CD14-positive monocyte (primary cell): ENCODE results near the gene CACNA1G. TPM values are rescaled to one million over a fixed set of nuclear protein-coding genes. Genes with fewer than 3 reads are reported as not detected.

Experiments used
- DNase-seq, 3 donors: peaks; one replicate each; pipeline ENCODE4 v3.0.0-alpha.2; 2011 to 2022
- H2AFZ ChIP-seq: 2 replicates; pipeline ENCODE4 v1.6.0; 2012; ENCODE audit warnings: mild to moderate bottlenecking, low read depth, low read length, inconsistent platforms; ENCODE audit not compliant: insufficient read depth, poor library complexity, severe bottlenecking
- H3K27ac ChIP-seq, 2 donors: 1 replicate in 1 of 2; 2 replicates in 1 of 2; pipeline ENCODE4 v1.5.1; 2012 to 2013; ENCODE audit warnings: low read length in 2 of 2, control low read depth in 1 of 2, inconsistent platforms in 1 of 2, low read depth in 1 of 2, mild to moderate bottlenecking in 1 of 2
- H3K27me3 ChIP-seq, 2 donors: one replicate each; pipeline versions ENCODE4 v1.6.0 to v1.6.1; 2011 to 2013; ENCODE audit warnings: low read length in 2 of 2; ENCODE audit not compliant: control insufficient read depth in 2 of 2, insufficient read depth in 2 of 2
- H3K36me3 ChIP-seq, 2 donors: replicated peaks in 1 of 2; 1 replicate in 1 of 2; 2 replicates in 1 of 2; pipeline versions ENCODE4 v1.5.1 to v1.6.1; 2012 to 2013; ENCODE audit warnings: low read length in 2 of 2, control low read depth in 1 of 2, inconsistent platforms in 1 of 2, mild to moderate bottlenecking in 1 of 2; ENCODE audit not compliant: insufficient read depth in 2 of 2, control insufficient read depth in 1 of 2
- H3K4me1 ChIP-seq, 2 donors: 1 replicate in 1 of 2; 2 replicates in 1 of 2; pipeline versions ENCODE4 v1.5.1 to v1.6.1; 2012 to 2013; ENCODE audit warnings: low read length in 2 of 2, control low read depth in 1 of 2, inconsistent platforms in 1 of 2, mild to moderate bottlenecking in 1 of 2, moderate library complexity in 1 of 2; ENCODE audit not compliant: insufficient read depth in 2 of 2, control insufficient read depth in 1 of 2
- H3K4me2 ChIP-seq: replicated peaks from 2 replicates; pipeline ENCODE3; 2012; ENCODE audit warnings: low read length, moderate library complexity, mild to moderate bottlenecking; ENCODE audit not compliant: poor library complexity, severe bottlenecking; ENCODE audit errors: extremely low read depth
- H3K4me3 ChIP-seq, 3 experiments: fragments of 200-600 bp in 1 of 3; sonication (generic) in 1 of 3; replicated peaks in 1 of 3; 1 replicate in 2 of 3; 2 replicates in 1 of 3; pipeline ENCODE4 v1.5.1; 2011 to 2013; ENCODE audit warnings: low read length in 3 of 3, mild to moderate bottlenecking in 3 of 3, control low read depth in 2 of 3, low read depth in 2 of 3, inconsistent platforms in 1 of 3, moderate library complexity in 1 of 3
- H3K79me2 ChIP-seq: 2 replicates; pipeline ENCODE4 v1.6.0; 2012; ENCODE audit warnings: mild to moderate bottlenecking, control low read depth, inconsistent platforms, low read length, moderate library complexity; ENCODE audit not compliant: insufficient read depth
- H3K9ac ChIP-seq: 2 replicates; pipeline ENCODE4 v1.6.0; 2017; ENCODE audit warnings: low read length, mild to moderate bottlenecking; ENCODE audit not compliant: insufficient read depth, poor library complexity, severe bottlenecking
- H3K9me3 ChIP-seq, 2 donors: replicated peaks in 1 of 2; 1 replicate in 1 of 2; 2 replicates in 1 of 2; pipeline versions ENCODE4 v1.5.1 to v1.6.1; 2012 to 2013; ENCODE audit warnings: low read length in 2 of 2, control low read depth in 1 of 2; ENCODE audit not compliant: control insufficient read depth in 1 of 2, insufficient read depth in 1 of 2
- H4K20me1 ChIP-seq: 2 replicates; pipeline ENCODE4 v1.6.0; 2012; ENCODE audit warnings: mild to moderate bottlenecking, low read length, control low read depth, moderate library complexity; ENCODE audit not compliant: insufficient read depth
- H3K27ac Mint-ChIP-seq, 7 donors: one replicate each; pipeline ENCODE4 v1.8.0; 2020; ENCODE audit warnings: mild to moderate bottlenecking in 7 of 7, mixed read lengths in 7 of 7, moderate library complexity in 6 of 7, inconsistent platforms in 2 of 7
- H3K27me3 Mint-ChIP-seq, 3 donors: one replicate each; pipeline ENCODE4 v1.8.0; 2021 to 2022; ENCODE audit warnings: low read depth in 3 of 3, mild to moderate bottlenecking in 3 of 3, mixed read lengths in 3 of 3, moderate library complexity in 3 of 3, inconsistent platforms in 1 of 3
- H3K36me3 Mint-ChIP-seq, 2 donors: one replicate each; pipeline ENCODE4 v1.8.0; 2020; ENCODE audit warnings: mixed read lengths in 2 of 2, inconsistent platforms in 1 of 2, mild to moderate bottlenecking in 1 of 2
- H3K4me1 Mint-ChIP-seq: one replicate; pipeline ENCODE4 v1.8.0; 2020; ENCODE audit warnings: mild to moderate bottlenecking, mixed read lengths
- H3K4me3 Mint-ChIP-seq, 2 donors: one replicate each; pipeline ENCODE4 v1.8.0; 2020; ENCODE audit warnings: mild to moderate bottlenecking in 2 of 2, mixed read lengths in 2 of 2, moderate library complexity in 1 of 2
- H3K9me3 Mint-ChIP-seq, 7 donors: one replicate each; pipeline ENCODE4 v1.8.0; 2020 to 2022; ENCODE audit warnings: mixed read lengths in 7 of 7, mild to moderate bottlenecking in 6 of 7, moderate library complexity in 6 of 7, inconsistent platforms in 2 of 7
- WGBS: methylation state at CpG from one replicate; pipeline ENCODE4 v1.1.5; 2013; ENCODE audit warnings: missing lambda C conversion rate; ENCODE audit not compliant: insufficient coverage; 5-methylcytosine and 5-hydroxymethylcytosine counted together
- intact Hi-C, 2 donors: fragments of 100-400 bp; cut with micrococcal nuclease; formaldehyde crosslinking; loops; one replicate each; pipeline versions ENCODE4 v1.15.0 to v1.15.1; 2023
- polyA plus RNA-seq, 3 donors: library from polyadenylated mRNA; depleted of rRNA in 1 of 3; unstranded in 2 of 3; stranded (reverse) in 1 of 3; fragments of 300-500 nt in 2 of 3; fragments of >200 nt in 1 of 3; fragmentation: Illumina TruSeq in 2 of 3; gene quantifications; 1 replicate in 2 of 3; 2 replicates in 1 of 3; pipeline ENCODE4 v1.2.3, GENCODE V29; 2012 to 2021
- TF ChIP-seq, protein P1 (sequence below): fragments of 200-600 bp; IDR thresholded peaks from one replicate; pipeline ENCODE4 v1.8.0; 2022; ENCODE audit warnings: antibody characterized with exemption, mild to moderate bottlenecking

The CACNA1G gene
- polyA plus RNA-seq, 3 donors: 0.03 TPM; not detected in 2

DNA sequence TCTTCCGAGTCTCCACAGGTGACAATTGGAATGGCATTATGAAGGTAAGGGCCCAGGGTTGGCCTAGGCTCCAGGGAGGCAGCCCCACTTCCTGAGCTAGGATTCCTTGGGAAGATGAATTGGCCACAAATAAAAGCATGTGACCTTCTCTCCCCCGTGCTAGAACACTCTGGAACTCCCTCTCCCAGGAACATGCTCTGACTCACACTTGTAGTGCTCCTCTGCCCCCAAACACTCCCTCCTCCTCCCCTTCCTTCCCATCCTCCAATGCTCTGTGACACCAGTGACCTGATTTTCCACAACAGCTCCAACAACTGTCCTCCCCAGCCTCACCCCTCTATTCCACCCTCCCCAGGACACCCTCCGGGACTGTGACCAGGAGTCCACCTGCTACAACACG, 57.8 kb downstream of the CACNA1G start:
- Mint-ChIP-seq H3K9me3 (peaks cover 0 to 3% (median 0%) of the 10 kb centered on the region in 7 donors), H3K4me1 (peaks cover 45% of the 10 kb centered on the region), H3K36me3 (peaks cover 0 to 3% of the 10 kb centered on the region in 2 donors), H3K27ac (no peak overlapping the region), H3K4me3 (no peak overlapping the region), H3K27me3 (peaks cover 11 to 29% (median 13%) of the 10 kb centered on the region in 3 donors)
- Histone ChIP-seq H3K4me1 (peaks cover 36 to 46% of the 10 kb centered on the region in 2 donors), H3K27ac (peak overlapping the region in 1 of 2 donors; percentile 47), H3K9me3 (no peaks in the 10 kb centered on the region), H3K36me3 (no peaks in the 10 kb centered on the region), H3K9ac (no peak overlapping the region), H3K4me3 (no peak overlapping the region), H2AFZ (no peak overlapping the region), H4K20me1 (no peaks in the 10 kb centered on the region), H3K27me3 (no peaks in the 10 kb centered on the region), H3K4me2 (peak overlapping the region; percentile 26), H3K79me2 (no peaks in the 10 kb centered on the region)
- TF ChIP-seq, protein P1, sequence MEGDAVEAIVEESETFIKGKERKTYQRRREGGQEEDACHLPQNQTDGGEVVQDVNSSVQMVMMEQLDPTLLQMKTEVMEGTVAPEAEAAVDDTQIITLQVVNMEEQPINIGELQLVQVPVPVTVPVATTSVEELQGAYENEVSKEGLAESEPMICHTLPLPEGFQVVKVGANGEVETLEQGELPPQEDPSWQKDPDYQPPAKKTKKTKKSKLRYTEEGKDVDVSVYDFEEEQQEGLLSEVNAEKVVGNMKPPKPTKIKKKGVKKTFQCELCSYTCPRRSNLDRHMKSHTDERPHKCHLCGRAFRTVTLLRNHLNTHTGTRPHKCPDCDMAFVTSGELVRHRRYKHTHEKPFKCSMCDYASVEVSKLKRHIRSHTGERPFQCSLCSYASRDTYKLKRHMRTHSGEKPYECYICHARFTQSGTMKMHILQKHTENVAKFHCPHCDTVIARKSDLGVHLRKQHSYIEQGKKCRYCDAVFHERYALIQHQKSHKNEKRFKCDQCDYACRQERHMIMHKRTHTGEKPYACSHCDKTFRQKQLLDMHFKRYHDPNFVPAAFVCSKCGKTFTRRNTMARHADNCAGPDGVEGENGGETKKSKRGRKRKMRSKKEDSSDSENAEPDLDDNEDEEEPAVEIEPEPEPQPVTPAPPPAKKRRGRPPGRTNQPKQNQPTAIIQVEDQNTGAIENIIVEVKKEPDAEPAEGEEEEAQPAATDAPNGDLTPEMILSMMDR: no peak
- peak in 2 of 3 donors; percentile 14 to 38 for DNase-seq
- 58% methylated on average over 3 of the region's 4 CpGs for WGBS
- intact Hi-C loops: no loop called here

DNA sequence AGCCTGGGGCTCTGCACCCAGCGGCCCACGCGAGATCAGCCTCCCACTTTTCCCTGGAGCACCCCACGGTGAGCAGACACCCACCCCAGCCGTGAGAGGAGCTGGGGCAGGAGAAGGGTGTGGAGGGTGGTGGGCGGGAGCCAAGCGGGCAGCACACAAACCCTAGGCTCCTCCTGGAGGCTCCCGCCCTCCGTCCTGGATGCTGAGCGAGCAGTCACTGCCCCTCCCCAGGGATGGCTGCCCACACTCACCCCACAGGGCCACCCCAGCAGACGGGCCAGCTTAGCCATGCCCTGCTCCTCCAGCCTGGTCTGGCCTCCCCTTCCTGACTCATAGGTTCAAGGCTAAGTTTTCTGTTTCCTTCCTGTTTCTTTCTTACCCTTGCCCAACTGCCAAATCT, 58.4 kb downstream of the CACNA1G start:
- H3K27me3 Mint-ChIP-seq: peaks cover 11 to 27% (median 13%) of the 10 kb centered on the region in 3 donors
- Histone ChIP-seq H3K4me2 (peak overlapping the region; percentile 26), H3K4me3 (peak overlapping the region in 1 of 3 experiments; percentile 23), H3K27ac (peak overlapping the region in 1 of 2 donors; percentile 47), H3K79me2 (no peaks in the 10 kb centered on the region), H4K20me1 (no peaks in the 10 kb centered on the region), H3K4me1 (peaks cover 34 to 48% of the 10 kb centered on the region in 2 donors), H3K36me3 (no peaks in the 10 kb centered on the region), H3K27me3 (no peaks in the 10 kb centered on the region), H2AFZ (no peak overlapping the region), H3K9me3 (no peaks in the 10 kb centered on the region), H3K9ac (peak overlapping the region; percentile 28)
- intact Hi-C loops: no loop called here
- WGBS: 48% methylated on average over 4 of the region's 11 CpGs
- peak overlapping the region in 4 of 7 donors; percentile 45 to 82 (median 57) for H3K27ac Mint-ChIP-seq
- TF ChIP-seq, protein P1: no peak
- peak; percentile 80 to 85 (median 84) for DNase-seq
- H3K36me3 Mint-ChIP-seq: peaks cover 0 to 3% of the 10 kb centered on the region in 2 donors
- peaks cover 40% of the 10 kb centered on the region for H3K4me1 Mint-ChIP-seq
- peaks cover 0 to 3% (median 0%) of the 10 kb centered on the region in 7 donors for H3K9me3 Mint-ChIP-seq
- H3K4me3 Mint-ChIP-seq: peak overlapping the region; percentile 48 to 71
